GM12873 (cell line): ENCODE measurements around the gene UGT3A1.
A peak's percentile ranks its signal among the peaks of the same experiment; 100 is the strongest.

ENCODE experiments used
- CTCF ChIP-seq: IDR thresholded peaks from 2 replicates; pipeline ENCODE4 v1.5.1; 2012; ENCODE audit warnings: low read depth, mild to moderate bottlenecking, moderate library complexity, low read length, control low read depth; ENCODE audit not compliant: insufficient read depth; ENCODE audit errors: missing control alignments

Gene UGT3A1

GRCh38 chr5:35974570-35974969 lies 16.6 kb downstream of the UGT3A1 start:
- TF ChIP-seq CTCF, result no peak

GRCh38 chr5:35971878-35972210 lies 19.3 kb downstream of the UGT3A1 start:
- TF ChIP-seq CTCF, result no peak

- TF ChIP-seq CTCF, result no peak
Measured at GRCh38 chr5:35971186-35971877, 19.9 kb downstream of the UGT3A1 start.

GRCh38 chr5:35963381-35963843 lies 27.8 kb downstream of the UGT3A1 start:
- peak; percentile 43 for TF ChIP-seq CTCF

GRCh38 chr5:35960328-35960727 lies 30.9 kb downstream of the UGT3A1 start:
- TF ChIP-seq CTCF, result no peak

GRCh38 chr5:35956429-35956828 lies 34.8 kb downstream of the UGT3A1 start:
- no peak for TF ChIP-seq CTCF

- TF ChIP-seq CTCF, result no peak
Measured at GRCh38 chr5:35954175-35954574, 37.0 kb downstream of the UGT3A1 start.

- TF ChIP-seq CTCF, result no peak
Measured at GRCh38 chr5:35947085-35947484, 44.1 kb downstream of the UGT3A1 start.
